Fibroblast of mammary gland (primary cell): ENCODE measurements around the gene CD63.

Experiments used
- DNase-seq: peaks from one replicate; pipeline ENCODE4 v3.0.0-alpha.2; 2010; ENCODE audit warnings: low read depth
- H3K4me3 ChIP-seq: 2 replicates; pipeline ENCODE4 v1.5.1; 2011; ENCODE audit warnings: low read depth, mild to moderate bottlenecking, low read length, moderate library complexity; ENCODE audit not compliant: control insufficient read depth
- TF ChIP-seq, protein P1 (sequence below): conservative IDR thresholded peaks from 2 replicates; pipeline ENCODE4 v1.5.1; 2011; ENCODE audit warnings: low read depth, low read length, inconsistent platforms; ENCODE audit not compliant: control insufficient read depth, insufficient read depth

CD63 gene

DNA sequence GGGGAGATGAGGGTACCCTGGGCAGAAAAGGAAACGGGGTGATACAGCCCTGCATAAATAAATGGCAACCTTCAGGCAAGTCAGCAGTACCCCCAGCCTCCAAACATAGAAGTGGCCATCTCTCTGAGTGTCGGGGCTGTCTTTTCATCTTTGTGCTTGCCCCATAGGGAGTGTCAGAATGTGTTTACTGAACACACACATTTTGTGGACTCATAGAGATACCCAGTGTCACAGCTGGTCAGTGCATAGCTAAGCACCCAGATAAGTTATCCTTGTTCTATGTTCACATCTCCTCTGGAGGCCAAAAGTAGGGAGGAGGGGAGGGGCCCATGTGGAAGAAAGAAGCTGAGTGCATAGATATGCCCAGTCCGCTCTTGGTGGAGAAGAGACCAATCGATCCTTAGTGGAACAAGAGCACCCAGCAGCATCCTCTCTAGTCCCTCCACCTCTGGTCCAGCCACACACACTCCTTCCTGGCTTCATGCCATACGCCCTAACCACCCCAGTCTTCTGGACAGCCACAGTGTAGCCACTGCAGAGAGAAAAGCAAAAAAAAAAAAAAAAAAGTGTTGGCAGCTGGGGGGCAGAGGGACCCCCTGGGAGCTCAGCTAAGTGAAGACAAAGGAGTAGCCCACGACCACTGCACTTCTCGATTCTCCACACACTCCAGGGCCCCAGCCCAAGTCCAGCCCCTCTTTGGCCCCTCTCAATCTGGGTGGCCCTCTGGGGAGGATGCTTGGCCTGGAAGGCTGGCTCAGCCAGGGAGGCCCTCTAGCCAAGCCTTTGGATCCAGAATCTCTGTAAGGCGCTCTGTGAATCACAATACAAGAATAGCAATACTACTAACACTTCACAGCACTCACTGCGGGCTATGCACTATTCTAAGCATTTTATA, 23.7 kb downstream of the CD63 start:
- no peak overlapping the region for H3K4me3 ChIP-seq
- TF ChIP-seq, protein P1, sequence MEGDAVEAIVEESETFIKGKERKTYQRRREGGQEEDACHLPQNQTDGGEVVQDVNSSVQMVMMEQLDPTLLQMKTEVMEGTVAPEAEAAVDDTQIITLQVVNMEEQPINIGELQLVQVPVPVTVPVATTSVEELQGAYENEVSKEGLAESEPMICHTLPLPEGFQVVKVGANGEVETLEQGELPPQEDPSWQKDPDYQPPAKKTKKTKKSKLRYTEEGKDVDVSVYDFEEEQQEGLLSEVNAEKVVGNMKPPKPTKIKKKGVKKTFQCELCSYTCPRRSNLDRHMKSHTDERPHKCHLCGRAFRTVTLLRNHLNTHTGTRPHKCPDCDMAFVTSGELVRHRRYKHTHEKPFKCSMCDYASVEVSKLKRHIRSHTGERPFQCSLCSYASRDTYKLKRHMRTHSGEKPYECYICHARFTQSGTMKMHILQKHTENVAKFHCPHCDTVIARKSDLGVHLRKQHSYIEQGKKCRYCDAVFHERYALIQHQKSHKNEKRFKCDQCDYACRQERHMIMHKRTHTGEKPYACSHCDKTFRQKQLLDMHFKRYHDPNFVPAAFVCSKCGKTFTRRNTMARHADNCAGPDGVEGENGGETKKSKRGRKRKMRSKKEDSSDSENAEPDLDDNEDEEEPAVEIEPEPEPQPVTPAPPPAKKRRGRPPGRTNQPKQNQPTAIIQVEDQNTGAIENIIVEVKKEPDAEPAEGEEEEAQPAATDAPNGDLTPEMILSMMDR: no peak
- DNase-seq: no peak

DNA sequence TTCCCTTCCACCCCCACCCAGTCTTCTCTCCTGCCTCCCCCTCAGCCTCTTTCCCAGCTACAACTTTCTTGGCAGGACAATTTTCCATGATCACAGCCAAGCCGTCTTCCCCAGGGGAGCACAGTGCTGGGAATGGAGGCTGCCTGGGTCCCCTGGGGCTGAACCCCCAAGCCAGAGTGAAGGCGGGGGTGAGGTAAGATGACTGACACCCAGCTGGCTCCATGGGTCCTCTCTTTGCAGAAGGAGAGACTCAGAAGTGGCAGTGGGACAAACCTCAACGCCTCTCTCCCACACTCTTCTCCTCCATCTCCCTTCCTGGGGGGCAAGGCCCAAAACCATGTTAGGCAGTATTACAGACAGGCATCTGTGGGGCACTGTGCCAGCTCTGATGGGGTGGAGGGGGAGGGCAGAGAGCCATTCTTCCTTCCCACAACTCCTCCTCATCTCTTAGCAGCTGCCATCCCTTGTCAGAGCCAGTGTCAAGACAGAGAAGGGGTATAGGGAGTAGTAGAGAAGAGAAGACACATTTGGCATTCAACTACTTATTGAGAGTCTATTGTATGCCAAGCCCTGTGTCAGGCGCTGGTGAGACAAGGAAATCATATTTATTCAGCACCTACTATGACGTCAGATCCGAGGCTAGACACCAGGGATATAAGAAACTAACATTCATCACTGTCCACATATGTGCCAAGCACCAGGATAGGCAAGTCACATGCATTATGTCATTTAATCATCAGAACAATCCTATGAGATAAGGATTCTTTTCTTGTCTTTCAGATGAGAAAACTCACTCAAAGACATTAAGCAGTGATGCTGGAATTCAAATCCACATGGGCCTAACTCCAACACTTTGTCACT, 24.7 kb downstream of the CD63 start:
- no peak overlapping the region for H3K4me3 ChIP-seq
- TF ChIP-seq, protein P1: no peak
- DNase-seq: no peak

DNA sequence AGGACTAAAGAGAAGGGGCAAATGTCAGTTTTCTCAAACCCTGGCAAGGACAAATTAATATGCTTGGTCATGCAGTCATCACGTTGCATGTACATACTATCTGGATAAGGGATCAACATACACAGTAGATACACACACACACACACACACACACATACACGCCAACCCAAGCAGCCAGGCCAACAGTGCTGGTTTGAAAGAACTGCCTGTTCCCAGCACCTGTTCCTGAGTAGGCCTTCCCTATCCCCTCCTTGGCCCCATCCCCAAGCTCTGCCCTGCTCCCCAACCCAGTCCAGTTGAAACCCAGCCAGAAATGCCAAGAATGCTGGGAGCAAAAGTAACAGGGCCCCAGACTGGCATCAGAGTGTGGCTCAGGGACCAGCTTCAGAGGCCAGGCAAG, 25.5 kb downstream of the CD63 start:
- no peak for DNase-seq
- TF ChIP-seq, protein P1: no peak
- no peak overlapping the region for H3K4me3 ChIP-seq

DNA sequence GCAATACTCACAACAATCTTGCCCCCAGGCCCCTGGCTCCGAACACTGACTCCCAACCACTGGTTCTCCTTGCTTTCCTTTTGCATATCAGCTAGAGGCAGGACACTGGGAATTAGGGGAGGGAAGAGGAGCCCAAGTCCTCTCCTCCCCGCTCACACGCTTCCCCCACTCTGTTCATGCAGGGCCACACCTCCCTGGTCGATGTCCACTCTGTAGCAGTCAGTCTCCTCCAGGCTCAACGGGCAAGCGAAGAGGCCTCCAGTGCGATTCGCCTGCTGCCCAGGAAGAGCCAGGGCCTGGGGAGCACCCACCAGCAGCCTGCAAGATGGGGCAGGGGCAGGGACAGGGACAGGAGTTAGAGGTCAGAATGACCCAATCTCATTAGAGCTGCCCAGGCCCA, 25.9 kb downstream of the CD63 start:
- TF ChIP-seq, protein P1: no peak
- DNase-seq: no peak
- H3K4me3 ChIP-seq: no peak overlapping the region

DNA sequence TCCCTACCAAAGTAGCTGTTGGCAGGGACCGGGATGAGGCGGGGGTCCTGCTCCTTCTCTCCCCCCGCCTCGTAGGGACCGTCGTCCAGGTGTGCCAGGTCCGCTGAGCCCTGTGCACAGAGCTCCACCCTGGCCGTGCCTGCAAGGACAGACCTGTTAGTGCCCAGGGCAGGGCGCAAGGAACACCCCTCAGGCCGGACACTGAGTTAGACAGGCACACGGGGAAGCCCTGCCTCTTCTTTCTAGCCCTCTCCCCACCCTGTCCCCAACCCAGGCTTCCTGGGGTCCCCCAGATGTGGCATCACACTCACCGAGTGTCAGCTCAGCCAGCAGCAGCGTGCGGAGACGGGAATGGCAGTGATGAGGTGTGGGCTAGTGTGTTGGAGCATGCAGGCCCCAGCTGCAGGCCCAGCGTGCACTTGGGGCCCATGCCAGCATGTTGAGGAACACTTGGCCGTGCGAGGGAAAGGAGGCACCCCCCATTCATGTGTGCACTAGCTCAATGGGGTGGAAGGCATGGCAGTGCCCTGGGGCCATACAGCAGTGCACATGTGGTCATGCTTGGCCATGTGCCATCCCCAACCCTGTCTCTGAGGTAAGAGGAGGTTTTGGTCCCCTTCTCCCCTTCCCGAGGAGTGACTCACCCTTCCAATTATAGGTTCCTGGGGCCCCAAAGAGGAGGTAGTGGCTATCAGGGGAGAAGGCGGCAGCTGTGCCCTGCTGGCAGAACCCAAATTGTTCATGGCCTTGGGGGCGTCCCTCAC, 28.4 kb downstream of the CD63 start:
- DNase-seq: no peak
- H3K4me3 ChIP-seq: no peak overlapping the region
- TF ChIP-seq, protein P1: no peak

DNA sequence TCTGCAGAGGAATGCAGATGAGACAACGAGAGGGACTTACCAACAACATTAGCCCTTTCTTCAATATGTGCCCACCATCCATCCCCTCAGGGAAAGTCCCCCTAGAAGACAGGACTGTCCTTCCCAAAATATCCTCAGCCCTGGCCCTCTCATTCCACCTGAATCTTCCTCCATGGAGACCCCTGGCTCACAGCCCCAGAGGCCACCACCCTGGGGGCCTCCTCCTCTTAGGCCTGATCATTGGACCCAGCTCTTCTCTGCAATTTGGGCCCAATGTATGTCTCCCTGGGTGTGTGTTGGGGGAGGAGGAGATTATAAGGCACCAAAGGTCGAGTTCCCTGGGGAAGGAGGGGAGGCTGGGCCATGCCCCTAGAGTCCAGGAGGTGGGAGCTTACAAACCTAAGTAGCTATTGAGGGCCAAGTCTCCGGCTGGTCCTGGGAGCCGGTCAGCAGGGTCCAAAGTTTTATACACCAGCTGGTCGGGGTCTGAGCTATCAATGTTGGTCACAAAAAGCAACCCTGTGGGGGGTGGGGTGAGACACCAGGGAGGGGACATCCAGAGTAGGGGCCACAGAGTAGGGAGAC, 29.2 kb downstream of the CD63 start:
- H3K4me3 ChIP-seq: no peak overlapping the region
- TF ChIP-seq, protein P1: no peak
- no peak for DNase-seq
